HG03103 (cell line): Measurements from ENCODE around the gene FRMD4B.
A peak's percentile ranks its signal among the peaks of the same experiment; 100 is the strongest.

Source experiments
- ATAC-seq: cut with Tn5 transposase; IDR thresholded peaks from one replicate; pipeline ENCODE4 v1.9.1; 2021; ENCODE audit warnings: low read depth; ENCODE audit not compliant: unreplicated experiment

The FRMD4B gene

DNA sequence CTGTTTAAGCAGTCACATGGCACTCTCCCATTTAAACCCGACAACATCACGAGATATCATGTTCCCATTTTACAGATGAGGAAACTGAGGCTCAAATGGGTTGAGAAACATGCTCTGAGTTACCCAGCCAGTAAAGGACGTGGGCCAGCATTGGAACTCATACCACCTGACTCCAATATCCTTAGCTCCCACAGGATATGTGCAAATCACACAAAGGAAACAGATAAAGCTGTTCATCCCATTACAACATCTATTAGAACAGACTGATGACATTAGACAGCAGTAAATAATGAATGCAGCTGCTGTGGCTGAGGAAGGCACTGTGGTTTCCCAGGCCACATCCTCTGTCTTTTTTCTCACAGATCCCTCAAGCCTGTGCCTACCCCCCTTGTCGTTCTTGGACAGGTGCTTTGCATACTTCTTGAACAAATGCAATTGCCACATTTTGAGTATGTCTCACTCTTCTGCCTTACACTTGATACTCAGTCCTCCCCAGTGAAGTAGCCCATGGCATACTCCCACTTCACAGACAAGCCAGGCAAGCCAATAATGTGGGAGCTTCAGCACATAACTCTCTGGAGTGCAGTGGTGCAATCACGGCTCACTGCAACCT is 17.7 kb downstream of the FRMD4B start:
- ATAC-seq = peak; percentile 98

DNA sequence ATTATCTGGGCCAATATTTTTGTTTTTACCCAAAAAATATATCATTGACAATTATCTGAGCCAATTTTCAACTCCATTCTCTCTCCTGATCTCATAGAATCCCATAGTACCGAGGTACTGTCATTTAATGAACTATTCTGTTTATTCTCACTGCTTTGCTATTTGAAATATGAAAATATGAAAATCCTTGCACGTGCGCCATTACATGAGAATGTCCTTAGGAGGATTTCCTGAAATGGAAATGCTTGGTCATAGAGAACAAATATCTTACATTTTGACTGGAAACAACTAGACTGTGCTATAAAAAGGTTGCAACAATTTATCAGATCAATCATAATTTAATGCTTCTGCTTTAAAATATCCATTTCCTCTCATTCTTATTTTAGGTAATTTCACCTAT is 18.3 kb downstream of the FRMD4B start:
- no peak for ATAC-seq

DNA sequence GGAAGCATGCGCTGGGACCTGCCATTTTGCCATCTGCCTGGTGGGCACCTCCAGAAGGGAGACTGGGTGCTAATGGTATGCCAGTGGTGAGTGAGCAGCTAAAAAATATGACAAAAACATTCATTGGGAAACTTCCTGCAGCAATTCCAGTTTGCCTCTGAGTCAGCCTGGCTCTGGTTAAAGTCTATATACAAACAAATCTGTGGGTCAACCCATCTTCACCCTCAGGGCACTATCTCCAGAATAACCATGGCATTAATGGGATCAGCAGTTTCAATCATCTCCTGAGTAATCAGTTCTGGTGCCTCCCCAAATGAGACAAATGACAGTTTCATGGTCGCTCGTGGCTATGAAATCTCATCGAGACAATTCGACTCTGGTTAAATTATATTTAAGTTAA is 21.5 kb downstream of the FRMD4B start:
- ATAC-seq = no peak

DNA sequence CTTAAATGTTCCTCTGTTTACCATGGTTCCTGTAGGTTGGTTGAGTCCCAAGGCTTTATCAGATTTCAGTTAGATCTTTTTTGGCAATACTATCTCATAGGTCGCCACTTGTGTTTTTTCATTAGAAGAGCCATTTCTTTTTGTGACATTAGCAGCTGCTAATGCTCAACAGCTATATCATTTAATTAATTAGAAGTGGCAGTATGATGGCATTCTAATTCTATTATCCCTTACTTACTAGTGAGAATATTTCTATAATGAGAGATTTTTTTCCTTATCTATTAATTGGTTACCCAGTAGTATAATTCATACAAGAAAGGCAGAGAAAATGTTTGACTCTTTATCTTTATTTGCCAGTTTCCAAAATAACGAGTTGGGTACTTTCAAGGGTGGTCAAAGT is 25.2 kb downstream of the FRMD4B start:
- ATAC-seq = no peak

DNA sequence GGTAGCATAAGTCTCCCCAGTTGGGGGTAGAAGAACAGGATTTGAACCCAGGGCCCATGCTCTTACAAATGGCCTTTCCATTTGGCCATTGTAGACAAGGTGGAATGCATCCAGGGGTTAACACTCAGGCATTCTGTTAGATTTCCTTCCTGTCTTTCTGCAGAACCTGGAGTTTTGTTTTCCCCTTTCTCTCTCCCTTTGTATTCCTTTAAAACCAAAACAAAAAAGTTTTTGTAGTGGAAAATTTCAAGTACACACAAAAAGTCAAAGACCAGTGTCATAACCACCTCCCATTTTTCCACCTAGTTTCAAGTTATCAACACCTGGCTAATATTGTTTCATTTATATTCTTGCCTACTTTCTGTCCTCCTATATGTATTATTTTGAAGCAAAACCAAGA is 26.0 kb downstream of the FRMD4B start:
- ATAC-seq = no peak

DNA sequence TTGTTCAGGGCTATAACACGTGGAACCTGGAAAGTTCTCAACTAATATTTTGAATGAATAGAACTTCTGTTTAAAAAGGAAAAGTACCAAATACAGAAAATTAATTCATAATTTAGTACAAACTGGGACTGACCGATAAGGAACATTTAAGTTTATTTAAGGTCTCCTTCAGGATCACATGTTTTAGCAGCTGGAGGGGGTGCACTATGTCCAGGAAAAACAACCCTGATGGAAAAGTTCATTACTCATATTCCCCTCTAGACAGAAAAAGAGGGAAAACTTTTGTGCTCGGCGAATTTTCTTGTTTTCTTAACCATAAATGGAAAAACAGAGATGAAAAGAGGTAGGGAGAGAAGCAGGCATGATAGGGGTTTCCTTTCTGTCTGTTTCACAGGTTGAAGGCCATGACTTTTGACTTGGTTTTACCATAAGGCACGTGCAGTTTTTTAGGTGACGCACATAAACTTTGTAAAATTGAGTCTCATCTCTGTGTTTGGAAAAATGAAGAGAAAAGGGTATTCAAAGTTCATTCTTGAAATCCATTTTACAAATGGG is 26.5 kb downstream of the FRMD4B start:
- ATAC-seq = no peak

DNA sequence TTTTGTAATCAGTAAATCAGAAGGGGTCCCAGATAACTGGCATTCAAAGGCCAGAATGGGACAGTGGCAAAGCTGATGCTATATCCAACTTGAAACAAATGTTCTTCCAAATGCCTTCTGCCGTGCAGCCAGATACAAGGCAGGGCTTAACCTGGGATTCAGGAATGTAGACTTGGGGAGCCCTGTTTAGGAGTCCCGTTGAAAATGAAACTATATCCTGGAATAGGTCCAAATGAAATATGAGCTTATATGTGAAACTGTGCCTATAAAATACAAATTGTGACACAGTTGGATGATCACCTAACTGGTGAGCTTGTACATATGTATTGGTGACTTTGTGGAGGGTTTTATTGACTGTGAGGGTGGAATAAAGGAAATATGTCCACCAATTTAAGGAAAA is 28.7 kb downstream of the FRMD4B start:
- no peak for ATAC-seq

DNA sequence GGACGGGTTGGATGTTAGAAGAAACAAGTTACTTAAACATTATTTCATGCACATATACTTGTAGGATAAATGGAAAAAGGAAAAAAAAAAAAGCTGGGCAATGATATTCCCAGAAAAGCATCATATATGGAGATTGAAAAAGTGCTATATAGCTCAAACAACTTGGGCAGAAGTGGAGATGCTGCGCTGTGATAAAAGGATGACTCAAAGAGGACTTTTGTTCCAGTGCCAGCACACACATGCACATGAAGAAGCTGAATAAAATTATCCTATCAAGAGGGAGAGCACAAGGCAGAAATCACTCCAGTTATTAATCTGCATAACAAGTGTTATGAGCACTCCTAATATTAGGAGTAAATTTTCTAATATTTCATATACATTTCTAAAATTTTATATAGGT is 30.9 kb downstream of the FRMD4B start:
- no peak for ATAC-seq

DNA sequence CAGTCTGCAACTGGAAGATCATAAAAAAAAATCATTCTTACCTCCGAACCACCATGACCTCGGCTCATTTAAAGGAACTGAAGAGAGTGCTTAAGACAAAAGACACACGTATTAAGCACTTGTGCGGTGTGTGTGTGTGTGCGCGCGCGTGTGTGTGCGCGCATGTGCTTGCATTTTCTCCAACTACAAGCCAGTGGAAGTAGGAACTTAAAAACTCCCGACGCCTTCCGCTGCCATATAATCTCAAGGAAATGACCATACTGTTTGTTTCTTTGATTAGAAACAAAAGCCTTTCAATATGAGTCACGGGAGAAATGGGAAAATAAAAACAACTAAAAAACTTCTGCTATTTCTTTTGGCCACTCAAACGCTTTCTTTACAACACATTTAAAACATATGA is 32.4 kb downstream of the FRMD4B start:
- ATAC-seq = no peak

DNA sequence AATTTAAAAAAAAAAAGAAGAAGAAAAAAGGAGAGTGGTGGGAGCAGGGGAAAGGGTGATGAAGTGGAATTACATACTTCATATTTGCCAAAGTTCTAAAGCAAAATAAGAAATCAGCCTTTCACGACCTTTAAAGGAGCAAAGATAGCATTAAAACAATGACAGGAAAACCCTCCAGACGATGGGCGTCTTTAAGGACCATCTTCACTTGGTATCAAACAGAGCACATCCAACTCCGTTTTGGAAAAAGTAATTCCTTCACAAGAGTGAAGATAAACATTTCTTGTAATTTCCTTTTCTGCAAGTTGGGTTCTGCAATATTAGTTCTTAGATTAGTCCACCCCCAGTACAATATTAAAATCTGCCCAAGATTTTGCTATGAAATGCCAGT is 32.8 kb downstream of the FRMD4B start:
- ATAC-seq = no peak

DNA sequence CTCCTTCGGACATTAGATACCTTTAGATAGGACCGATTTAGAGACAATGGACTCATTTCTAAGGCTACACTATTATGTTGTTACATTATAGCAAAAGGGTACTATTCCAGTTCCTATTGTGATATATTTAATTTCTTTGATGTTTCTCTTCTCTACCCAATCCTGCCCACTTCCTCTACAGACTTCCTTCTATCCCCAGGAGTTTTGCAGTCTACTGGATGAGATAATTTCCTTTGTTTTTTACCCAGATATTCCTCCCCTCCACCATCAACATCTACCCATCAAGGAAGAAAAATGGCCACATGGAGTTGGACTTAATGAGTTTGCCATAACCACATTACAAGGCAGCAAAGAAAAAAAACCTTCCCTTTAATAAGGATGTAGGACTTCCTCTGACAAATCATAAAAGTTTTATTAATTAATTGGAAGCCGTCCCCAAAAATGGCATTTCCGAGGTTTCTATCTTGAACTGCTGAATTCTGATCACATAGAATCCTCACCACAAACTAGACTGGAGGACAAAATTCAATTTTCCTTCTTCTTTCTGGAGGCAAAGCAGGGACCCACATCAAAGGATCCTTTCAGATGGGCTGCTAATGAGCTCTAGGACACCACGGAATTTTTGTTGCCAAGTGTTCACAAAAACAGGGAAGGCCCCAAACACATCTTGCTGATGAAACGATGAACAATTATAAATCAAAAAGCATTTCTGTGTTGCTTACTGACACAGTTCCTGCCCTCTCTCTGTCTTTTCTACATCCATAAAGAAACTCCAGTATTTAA is 33.4 kb downstream of the FRMD4B start:
- ATAC-seq = no peak

DNA sequence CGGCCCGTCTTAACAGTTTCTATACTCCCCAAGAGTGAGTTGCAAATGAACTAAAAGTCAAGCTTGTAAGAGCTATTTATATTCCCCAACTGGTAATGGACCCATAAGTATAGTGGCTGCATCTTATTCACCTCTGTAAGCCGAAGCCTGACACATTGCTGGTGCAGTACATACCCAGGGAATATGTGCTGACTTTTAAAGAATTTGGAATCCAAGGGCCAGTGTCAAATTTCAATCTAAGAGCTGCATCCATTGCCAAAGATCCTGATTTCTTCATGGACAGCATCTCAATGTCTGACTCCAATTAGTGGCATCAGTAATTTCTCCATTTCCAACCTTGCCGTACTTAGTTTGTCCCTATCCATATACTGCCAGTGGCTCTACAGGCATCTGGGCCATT is 42.0 kb downstream of the FRMD4B start:
- ATAC-seq = no peak

DNA sequence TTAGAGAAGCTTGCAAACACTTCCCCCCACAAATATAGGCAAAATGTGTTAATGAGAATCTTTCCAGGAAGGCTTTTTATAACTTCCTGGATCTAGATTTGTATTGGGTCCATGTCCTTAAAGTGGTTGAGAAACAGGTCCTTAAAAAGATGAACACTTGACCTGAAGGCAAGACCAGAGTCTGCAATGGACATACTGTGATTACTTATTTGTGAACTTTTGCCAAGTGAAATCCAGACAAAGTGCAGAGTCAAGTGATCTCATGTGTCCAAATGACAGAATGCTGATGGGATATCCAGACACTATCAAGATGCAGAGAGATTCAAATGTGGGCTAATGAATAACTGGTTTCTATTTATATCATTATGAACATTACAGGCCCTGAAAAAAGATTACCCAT is 43.8 kb downstream of the FRMD4B start:
- ATAC-seq = no peak

DNA sequence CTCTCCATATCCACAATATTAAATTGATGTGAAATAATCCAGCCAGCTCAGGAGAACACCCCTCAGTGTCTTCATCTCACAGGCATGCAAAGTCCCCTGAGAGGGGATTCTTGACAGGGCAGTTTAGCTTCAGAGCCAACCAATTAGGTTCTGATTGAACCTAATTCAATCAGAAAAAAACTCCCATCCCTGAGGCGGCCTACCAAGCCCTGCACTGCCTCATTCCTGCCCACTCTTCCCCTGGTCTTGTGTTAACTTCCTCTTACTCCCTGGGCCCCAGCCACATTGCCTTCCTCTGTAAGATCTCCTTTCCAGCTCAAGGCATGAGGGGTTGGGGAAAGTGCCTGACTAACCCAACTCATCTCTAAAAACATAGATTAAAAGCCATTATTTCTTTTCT is 46.1 kb downstream of the FRMD4B start:
- no peak for ATAC-seq

DNA sequence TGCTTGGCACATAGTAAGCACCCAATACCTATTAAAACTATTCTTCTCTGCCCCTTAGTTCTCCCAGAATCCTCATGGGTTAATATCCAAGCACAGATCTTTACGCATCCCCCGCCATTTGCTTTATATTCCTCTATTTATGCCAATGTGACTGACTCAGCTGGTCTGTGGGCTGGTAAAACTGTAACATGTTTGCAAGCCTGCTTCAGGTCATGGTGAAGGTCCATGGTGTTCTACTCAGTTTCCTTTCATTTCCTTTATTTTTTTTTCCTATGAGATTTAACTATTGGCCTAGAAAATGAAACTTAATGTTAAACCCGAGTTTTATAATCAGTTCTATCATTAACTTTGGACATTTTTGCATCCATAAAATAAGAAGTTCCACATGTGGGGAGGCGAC is 47.0 kb downstream of the FRMD4B start:
- no peak for ATAC-seq

DNA sequence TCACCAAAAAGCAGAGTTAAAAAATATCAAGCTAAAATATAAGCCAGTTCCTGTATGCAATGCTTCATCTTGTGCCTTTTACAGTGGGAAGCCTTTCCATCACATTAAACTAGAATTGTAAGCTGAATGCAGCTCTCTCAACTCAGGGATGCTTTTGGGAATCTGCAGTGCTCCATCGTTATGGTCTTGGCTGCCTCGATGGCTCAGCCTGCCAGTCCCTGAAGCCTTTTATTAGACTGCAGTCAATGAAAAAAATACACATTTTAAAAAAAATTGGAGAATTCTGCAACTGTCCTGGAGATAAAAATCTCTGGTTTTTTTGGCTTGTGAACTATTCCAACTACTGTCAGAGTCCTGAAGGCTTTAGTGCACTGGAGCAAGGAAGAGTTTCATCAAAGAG is 53.0 kb downstream of the FRMD4B start:
- no peak for ATAC-seq

DNA sequence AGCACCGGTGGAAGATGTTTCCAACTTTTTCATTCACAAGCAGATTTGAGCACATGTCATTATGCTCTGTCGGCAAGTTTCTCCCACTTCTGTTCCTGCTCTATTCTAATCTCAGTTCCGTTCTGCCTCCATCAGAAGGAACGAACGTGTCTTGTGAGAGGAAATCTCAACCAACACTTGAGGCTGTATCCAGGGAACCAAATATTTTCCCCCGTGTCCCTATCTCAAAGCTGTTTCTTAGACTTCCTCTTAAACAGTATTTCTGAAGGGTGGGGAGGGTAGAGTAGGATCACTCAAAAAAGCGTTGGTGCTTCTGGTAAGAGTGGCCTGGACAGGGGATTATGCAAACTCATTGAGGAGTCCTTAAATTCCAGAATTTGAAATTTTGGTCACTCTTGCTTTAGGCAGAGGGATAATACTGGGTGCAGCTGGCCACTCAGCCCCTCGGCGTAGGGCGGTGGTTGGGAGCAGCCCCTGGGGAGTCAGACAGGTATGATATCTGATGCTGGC is 54.9 kb downstream of the FRMD4B start:
- no peak for ATAC-seq

DNA sequence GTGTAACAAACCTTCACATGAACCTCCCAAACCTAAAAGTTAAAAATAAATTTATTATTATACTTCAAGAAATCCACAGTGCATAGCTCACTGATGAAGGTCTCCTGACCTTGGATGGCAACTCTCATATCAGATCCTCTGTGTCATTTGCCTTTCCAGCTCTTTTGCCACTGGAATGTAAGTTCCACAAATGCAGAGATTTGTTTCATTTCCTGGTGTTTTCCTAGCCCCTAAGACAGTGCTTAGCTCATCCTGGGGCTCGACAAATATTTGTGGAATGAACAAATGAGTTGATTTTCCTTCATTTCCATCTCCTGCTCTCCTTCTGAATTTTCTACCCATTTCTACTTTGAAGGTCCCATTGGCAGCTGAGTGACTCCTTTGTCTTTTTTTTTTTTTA is 56.0 kb downstream of the FRMD4B start:
- ATAC-seq = no peak

DNA sequence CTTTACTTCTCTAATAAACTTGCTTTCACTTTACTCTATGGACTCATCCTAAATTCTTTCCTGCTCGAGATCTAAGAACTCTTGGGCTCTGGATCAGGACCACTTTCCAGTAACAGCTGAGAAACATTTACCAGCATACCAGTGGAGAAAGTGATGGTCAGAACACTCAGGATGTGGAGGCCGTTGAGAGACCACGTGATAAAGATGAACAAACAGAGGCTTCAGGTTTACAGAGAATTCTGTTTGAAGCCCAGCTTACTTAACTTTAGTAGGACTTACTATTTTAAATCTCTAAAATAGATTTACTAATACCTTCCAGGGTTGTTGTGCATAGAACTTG is 57.0 kb downstream of the FRMD4B start:
- ATAC-seq = no peak

DNA sequence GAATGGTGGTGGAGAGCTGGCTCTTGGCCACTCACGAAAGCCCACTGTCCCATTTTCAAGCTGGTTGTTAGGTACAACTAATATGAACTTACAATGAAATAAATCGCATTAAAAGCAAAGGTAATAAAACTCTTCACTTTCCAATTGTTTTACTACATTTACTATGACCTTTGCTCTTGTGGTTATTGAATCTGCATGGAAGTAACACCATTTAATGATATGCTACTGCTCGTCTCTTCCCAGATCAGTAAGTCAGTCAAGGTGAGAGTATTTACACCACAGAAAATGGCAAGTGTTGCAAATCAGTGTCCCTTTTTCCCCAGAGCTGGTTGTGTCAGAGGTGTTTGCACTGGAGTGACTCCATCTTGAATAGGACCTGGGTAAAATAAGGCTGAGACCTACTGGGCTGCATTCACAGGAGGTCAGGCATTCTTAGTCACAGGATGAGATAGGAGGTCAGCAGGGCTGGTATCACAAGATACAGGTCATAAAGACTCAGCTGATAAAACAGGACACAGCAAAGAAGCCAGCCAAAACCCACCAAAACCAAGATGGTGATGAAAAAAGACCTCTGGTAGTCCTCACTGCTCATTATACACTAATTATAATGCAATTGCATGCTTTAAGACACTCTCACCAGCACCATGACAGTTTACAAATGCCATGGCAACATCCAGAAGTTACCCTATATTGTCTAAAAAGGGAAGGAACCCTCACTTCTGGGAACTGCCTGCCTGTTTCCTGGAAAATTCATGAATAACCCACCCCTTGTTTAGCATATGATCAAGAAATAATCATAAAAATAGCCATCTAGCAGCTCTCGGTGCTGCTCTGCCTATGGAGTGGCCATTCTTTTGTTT is 57.6 kb downstream of the FRMD4B start:
- ATAC-seq = no peak

DNA sequence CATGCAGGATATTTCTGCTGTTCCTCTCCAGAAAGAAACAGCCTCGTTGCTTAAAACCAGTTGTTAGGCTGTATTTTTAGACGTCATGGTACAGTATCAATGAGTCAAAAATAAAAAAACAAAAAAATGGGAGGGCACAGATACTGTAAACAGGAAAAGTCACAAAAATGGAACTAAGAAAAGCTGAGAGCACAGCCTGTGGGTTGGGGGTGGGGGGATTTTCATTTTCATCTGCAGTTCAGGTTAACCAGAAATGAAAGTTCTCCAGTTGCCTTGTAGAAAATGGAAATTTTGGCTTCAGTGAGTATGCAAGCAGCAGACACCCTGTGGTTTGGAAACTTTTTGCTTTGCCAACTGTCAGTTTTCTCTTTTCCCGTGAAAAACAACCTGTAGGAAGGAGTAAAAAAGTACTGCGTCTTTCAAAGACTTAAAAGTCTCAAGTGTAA is 59.0 kb downstream of the FRMD4B start:
- peak; percentile 83 for ATAC-seq
